ENCODE measurements around the gene SCRN1. TPM values are rescaled to one million over a fixed set of nuclear protein-coding genes. Genes with fewer than 3 reads are reported as not detected.

The SCRN1 gene
- polyA plus RNA-seq, 3 donors, result 62.4 to 65.7 (median 63.1) TPM

DNA sequence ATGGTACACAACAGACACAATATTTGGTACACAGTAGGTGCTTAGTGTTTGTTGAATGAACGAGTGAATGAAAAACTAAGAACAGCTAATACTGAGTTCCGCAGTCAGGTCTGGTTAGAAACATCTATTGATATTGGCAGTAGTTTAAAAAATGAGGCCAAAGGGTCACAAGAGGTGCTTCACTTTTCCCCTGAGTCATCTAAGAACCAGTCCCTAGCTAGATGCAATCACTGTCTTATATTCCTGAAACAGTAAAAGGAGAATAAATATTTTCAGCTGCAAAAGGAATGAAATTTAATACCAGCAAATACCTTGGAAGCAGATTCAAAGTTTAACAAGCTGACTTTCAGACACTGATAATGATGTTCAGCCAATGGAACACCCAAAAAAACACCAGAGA, 54.5 kb downstream of the SCRN1 start:
- DNase-seq, result no peak

DNA sequence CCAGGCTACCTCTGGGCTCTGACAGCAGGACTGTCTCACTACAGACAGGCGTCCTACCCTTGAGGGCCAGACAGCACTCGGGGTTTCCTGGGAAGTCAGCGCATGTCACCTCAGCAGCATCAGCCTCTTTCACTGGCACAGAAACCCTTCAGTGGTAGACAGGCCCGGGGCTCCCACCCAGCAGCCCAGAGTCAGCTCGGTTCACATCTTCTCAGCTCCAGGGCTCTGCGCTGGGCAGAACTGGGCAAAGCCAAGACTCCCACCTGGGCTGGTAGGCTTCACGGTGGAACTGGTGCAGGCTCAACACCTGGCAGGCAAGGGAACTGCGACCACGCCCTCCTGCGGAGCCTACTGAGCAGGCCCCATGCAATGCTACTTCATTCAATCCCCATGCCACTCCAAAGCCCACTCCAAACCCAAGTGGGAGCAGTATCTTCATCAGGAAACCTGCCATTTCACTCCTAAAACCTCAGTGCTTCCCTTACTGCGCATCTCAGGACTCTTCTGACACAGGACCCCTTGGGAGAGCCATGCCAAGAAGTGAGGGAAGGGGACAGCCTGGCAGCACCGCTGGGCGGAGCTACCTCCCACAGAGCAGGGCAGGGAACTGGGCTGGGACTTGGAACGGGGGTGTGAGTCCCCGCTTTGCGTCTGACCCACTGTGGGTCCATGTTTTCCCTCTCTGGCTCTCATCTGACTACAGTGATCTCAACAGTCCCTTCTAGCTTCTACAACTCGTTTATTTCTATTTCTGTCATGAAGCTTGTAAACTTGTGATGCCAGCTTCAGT, 60.4 kb downstream of the SCRN1 start:
- DNase-seq, result no peak

DNA sequence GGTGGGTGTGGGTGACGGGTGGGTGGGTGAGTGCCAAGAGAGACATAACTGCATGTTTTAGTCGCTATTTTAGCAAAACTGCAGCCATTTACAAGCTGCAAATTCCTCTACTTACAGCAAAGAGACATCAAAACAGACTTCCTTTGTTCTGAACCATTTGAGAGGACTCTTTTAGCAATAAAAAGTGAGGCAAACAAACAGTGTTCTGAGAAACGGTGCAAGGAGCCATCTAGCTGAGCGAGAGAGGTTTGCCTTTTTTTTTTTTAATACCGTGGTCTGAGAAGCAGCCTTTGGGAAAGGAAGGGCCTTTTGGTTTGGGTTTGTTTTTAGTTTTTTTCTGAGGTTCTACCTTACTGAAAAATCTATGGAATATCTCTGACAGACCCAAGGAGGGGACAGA, 62.9 kb downstream of the SCRN1 start:
- no peak for DNase-seq

DNA sequence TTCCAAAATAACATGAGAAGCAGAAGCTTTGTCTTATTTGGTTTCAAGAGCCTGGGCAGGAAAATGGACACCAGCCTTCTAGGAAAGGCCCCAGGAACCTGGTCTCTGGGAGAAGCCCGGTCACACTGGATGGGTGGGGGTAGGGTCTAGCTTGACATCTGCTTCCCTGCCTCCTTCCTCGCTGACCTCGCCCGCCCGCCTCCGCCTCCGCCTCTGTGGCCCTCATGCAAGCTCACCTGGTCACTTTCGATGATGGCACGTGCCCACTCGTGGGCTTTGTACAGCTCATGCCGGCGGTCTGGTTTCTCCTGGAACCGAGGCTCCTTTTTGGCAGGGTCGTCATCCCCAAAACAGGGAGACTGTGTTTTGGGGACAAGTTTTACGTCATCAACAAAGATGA, 63.4 kb downstream of the SCRN1 start:
- DNase-seq, result no peak

DNA sequence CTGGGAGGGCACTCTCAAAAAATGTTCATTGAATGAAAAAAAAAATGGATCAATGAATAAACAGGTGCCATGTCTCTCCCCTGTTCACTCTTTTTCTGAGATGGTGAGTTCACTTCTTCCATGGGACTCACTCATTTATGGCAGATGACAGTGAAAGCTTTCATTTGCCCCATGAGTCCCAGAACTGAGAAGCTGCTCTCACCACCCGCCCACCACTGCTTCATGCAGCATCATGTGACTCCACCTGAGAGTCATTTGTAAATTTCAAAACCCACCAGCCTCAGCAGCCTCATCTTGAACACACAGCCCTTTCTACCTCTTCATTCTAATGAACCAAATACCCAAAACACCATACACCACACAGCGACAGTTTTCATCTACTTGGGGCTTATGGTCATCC, 64.9 kb downstream of the SCRN1 start:
- no peak for DNase-seq

DNA sequence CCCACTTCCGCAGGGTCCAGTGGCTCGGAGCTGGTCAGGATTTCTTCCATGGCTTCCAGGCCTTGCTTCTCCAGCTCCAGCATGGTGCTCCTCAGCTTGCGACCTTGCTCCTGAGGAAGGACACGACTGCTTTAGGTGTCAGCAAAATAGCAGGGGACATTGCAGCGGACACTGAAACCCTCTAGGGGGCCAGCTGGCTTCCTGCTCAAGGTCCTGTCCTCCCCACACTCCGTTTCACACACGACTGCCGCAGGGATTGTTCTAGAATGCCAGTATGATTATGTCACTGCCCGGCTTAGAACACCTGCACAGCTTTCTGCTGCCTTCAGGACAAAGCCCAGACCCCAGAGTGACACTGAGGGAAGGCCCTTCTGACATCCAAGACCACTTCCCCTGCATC, 65.6 kb downstream of the SCRN1 start:
- DNase-seq, result no peak

DNA sequence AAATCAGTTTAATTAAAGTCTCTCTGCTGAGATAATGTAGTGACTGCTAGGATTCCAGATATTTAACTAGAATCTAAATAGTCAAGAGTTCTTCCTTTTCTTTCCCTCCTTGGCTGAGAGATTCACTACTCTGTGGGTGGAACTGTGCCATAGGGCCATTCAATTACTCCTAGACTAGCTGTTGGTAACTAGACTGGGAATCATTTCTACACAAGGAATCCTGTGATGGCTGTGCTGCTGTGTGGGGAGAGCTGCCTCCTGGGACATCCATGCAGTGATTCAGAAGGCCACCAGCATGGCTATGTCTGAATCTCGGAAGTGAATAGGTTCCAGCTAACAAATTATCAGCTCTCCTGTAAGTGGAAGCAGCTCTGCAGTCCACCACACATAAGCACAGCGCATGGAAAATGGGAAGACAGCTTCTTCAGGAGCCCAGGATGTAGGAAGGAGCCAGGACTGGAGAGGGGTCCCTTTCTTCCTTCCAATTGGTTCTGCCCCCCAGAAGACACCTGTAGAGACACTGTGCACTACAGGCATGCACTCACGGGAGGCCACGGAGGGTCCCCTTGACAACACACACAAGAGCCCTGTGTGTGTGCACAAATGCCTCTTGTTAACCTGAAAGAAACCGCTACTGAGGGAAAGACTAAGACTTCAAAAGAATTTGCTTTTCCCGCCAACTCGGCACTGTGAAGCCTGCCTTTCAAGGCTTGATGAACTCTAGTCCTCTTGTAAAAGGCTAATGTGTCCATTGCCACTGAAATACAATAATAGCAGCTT, 66.5 kb downstream of the SCRN1 start:
- no peak for DNase-seq

DNA sequence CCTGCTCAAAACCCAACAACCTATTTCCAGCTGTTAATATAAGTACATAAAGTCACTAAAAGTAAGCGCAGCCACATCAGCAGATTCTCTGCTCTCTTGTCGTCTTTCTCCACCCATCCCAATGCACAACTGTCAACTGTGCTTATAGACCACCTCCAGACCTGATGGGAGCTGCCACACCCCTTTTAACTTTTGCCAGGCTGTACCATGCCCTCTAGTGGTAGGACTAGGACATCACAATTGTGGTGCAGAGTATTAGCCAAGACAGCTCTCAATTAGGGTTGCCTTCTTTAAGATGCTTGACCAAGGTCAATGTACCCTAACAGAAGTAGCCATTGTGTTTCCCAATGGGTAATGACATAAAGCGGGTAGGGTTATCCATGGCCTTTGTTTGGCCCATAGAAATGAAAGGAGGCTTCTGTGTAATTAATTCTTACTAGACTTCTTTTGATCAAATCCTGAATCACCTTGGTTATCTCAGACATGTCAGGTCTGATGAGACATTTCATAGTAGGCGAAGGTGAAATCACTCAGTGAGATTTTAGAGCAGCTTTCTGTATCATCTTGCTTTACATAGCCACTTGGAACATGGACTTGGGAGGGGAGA, 68.1 kb downstream of the SCRN1 start:
- DNase-seq, result peak; percentile 40

DNA sequence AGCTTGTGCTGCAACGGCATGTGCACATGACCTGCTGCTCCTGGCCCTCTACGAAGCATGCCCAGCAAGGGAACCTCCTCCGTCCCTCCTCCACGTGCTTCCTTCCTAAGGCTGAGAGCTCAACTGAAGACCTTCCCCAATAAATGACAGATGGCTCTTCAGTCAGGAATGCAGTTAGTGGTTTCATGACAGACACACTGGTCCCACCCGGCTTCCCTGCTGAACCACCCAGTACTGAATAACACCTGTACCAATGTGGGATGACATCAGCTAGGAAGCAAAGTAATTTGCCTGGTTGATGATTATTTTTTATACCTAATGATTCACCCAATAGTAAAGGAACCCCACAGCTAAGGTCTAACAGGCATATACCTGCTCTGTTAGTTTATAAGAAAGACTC, 69.1 kb downstream of the SCRN1 start:
- DNase-seq, result no peak

DNA sequence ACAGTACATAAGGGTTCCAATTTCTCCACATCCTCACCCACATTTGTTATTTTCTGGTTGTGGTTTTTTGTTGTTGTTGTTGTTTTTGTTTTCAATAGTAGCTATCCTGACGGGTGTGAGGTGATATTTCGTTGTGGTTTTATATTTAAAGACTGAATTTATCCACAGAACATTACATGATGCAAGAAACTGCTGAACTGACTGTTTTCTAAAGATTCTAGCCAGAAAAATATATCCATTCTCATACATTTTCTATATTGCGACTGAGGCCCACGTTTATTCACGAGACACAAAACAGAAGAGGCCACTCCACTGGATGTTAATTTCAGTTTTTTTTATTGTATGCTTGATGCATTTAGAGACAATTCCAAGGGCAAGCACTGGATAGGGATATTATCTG, 69.8 kb downstream of the SCRN1 start:
- no peak for DNase-seq

DNA sequence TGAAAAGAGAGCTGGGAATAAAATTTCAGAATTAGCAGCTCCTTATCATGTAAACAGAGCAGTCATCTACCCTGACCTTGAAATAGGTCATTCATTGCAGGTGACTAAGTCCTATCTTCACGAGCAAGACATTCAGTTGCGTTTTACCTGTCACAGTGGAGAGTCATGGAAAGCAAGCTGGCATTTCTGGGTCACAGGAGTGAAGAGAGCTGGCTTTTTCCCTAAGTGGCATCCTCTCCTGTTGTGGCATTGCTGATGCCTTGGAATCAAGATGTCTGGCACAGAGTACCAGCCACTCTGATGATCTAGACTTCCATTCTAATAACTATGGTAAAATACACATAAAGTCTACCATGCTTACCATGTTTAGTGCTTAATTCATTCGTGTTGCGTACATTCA, 70.8 kb downstream of the SCRN1 start:
- DNase-seq, result no peak

DNA sequence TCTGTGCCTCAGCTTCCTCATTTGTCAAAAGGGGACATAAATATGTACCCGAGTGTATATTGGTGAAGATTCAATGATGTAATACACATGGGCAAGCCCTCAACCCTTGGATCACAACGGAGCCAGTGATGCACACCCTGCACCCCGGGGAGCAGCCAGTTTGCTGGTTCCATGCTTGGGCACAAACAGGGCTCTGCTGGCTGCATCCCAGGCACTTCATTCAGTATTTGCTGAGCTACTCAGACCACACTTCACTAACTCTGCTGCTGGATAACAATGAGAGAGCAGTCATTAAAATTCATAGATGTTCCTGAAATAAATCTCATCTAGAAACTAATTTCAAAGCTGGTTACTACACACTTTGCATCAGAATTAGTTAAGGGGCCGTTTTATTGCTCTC, 72.0 kb downstream of the SCRN1 start:
- DNase-seq, result no peak

DNA sequence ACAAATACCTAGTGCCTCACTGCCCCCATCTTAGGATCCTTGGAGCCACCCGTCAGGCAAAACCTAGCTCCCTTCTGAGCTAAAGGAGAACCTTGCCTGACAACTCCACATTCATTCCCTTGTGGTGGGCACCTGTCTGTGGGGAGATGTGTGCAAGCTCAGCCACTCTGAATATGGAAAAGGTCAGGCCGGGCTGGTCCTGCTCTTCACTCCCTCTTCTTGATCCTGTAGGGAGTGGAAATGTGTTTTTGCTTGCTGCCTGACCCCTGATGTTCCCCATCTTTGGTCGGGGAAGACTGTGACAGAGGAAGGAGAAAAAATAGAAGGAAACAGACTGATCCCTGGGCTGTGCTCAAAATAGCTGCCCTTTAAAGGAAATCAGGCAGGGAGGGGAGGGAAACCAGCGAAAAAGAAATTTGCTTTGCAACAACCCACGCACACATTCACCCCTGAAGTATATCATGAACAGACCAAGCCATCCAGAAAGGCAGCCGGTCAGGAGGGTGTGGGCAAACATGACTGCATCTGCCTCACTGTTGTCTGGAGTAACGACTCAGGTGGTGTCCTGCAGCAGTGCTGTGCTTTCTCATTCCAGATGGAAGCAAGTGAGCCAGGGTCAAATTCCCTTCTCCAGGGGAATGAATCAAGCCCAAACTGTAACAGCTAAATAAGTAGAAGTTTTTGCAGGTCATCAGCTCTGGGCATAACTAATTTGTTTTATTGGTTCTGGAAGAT, 74.0 kb downstream of the SCRN1 start:
- DNase-seq, result peak; percentile 48

DNA sequence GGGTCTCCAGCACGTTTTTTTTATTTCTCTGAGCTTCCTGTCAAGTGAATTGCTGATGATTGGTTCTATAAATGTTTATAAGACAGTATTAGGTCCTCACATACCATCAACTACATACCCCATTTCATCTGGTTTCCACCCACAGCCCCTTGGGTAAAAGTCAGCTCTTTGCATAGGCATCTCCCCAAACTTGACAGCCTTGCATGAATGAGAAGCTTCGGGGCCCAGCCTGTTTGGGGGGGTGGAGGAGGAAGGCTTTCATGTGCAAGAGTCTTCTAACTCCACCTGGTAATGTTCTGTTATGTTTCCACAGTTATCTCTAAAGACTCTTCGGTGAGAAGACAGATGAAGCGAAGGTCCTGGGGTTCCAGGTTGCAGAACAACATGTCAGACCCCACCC, 75.4 kb downstream of the SCRN1 start:
- DNase-seq, result no peak

DNA sequence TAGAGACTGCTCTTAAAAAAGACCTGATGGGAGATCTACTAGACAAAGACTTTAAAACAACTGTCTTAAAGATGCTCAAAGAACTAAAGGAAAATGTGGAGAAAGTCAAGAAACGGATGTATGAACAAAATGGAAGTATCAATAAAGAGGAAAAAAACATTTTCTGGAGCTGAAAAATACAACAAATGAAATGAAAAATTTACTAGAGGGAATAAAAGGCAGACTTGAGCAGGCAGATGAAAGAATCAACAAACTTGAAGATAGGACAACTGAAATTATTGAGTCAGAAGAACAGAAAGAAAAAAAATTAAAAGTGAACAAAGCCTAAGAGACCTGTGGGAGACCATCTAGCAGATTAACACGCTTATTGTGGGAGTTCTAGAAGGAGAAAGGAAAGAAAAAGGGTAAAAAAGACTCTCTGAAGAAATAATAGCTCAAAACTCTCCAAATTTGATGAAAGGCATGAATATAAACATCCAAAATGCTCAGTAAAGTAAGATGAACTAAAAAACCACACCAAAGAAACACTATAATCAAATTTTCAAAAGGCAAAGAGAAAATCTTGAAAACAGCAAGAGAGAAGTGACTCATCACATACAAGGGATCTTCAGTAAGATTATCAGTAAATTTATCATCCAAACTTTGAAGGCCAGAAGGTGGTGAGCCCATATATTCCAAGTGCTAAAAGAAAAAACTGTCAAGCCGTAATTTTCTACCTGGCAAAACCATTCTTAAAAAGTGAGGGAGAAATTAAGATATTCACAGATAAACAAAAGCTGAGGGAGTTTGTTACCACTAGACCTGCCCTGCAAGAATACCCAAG, 83.2 kb downstream of the SCRN1 start:
- DNase-seq, result no peak

DNA sequence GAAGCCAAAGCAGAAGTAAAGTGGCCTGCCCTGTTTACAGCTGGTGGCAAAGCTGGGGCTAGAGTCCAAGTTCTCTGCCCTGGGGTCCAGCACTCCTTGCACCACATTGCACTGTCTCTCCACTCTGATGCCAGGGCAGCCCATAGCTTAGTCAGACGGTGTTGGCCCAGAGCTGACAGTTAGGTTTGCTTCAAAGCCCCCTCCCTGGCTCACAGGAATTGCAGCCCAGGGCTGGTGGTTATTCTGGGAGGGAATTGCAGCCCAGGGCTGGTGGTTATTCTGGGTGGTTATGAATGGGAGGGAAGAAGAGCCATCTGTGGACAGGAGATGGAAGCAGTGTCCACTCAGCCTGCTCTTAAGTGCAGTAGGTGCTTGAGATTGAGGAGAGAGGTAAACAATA, 88.9 kb downstream of the SCRN1 start:
- DNase-seq, result no peak

DNA sequence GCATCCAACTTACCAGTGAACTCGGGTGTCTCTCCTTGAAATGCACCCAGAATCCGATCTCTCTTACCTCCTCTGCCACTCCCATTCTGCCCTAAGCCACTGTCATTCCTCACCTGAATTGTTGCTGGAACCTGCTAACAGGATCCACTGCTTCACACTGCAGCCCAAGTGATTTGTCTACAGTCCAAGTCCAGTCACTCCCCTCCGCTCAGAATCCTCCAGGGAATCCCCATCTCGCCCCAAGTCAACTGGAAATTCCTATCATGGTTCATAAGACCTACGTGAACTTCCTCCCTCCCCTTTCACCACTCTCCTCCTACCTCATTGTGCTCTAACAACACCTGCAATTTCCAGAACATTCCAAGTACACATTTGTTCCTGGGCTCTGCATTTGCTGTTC, 91.3 kb downstream of the SCRN1 start:
- no peak for DNase-seq

DNA sequence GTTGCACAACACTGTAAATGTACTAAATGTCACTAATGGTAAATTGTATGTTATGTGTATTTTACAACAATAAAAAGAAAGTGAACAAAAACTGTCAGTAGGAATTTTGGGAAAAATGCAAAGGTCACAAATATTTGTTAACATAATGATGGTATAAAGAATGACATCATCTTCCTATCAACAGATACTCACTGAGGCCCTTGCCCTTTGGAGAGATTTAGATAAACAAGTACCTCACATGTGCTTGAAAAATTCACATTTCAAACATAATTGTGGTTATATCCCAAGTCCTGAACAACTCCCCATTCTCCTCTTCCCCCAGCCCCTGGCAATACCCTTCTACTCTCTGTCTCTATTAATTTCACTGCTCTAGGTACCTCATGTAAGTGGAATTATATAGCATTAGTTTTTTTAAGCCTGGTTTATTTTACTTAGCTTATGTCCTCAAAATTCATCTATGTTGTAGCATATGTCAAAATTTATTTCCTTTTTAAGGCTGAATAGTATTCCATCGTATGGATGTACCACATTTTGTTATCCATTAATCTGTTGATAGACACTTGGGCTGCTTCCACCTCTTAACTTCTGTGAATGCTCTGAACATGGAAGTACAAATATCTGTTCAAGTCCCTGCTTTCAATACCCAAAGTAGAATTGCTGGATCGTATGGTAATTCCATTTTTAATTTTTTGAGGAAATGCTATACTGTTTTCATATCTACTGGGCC, 92.8 kb downstream of the SCRN1 start:
- DNase-seq, result no peak

DNA sequence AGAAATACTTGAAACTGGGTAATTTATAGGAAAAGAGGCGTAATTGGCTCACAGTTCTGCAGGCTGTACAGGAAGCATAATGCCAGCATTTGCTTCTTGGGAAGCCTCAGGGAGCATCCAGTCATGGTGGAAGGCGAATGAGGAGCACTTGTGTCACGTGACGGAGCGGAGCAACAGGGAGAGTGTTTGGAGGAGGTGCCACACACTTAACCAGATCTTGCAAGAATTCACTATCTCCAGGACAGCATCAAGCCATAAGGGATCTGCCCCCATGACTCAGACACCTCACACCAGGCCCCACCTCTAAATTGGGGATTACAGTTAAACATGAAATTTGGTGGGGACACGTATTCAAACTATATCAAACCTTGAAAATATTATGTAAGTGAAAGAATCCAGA, 94.0 kb downstream of the SCRN1 start:
- DNase-seq, result no peak

DNA sequence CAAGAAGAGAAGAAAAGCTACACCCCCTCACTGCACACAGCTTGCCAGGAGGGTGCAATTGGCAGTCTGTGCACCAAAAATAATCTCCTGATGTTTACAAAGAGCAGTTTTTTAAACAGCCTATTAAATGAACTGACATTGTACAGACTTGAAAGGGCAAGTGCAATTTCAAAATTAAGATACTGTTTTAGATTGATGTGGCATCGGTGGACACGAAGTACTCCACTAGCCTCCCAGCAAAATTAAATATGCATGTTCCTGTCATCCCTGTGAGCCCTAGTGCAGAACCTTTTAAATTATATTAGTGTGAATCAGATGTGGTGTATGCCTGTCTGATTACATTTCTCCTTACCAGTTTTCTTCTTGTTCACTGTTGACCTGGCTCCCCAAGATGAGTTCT, 95.3 kb downstream of the SCRN1 start:
- no peak for DNase-seq

Measured in renal pelvis (tissue), 4 donors.